GM19372 (cell line): Measurements from ENCODE around the gene FOXJ3.

Experiments used
- ATAC-seq: cut with Tn5 transposase; IDR thresholded peaks from one replicate; pipeline ENCODE4 v1.9.1; 2021; ENCODE audit warnings: mild to moderate bottlenecking, low read depth, moderate library complexity; ENCODE audit not compliant: unreplicated experiment

FOXJ3 gene

DNA sequence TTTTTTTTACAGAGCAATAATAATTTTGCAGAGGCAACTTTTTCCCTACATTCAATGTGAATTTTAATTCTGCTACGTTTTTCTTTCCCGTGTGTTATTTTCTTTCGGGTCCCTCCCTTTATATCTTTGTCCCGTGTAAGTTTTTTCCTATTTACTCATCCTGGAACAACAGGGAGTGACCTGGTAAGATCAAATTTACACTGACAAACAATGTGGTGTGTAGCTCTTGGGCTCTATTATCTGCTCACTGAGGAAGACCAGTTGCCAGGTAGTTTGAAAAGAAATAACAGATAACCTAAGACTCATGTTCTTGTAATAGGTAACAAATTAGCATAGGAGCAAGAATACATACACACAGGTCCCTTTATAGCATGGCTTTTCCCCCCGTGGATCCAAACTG is 136.8 kb downstream of the FOXJ3 start:
- no peak for ATAC-seq

DNA sequence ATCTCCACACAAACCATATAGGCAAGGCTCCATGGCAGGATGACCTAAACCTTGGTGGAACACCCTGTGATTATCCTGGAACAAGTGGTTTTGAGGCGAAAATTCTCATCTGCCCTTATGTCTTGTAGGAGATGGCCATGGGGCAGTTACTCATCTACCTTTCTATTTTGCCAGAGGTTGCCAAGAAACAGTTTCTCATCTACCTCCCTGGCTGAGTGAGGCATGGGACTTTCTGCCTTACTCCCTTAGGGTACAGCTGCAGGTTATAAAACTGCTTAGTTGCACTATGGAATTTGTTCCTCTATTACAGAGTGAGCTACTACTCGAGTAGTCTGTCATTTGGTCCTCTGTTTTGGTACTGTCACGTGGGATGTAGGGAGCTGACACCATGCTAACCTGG is 139.2 kb downstream of the FOXJ3 start:
- ATAC-seq = no peak

DNA sequence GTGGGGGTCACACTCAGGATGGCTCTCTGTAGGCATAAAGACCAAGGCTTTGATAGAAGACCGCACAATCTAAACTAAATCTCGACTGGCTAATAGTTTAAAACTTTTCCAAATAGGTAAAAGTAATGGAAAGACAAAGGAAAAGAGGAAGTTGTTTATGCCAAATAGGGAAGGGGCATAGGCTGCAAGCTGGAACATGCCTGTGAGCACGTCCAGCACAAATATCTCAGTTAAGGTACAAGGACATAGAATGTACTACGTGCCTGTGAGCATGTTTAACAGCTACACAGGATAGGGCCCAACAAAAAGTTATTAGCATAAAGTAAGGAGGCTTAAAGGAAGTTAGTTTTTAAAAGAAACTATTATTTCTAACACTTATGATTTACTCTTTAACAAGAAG is 142.9 kb downstream of the FOXJ3 start:
- ATAC-seq = no peak

DNA sequence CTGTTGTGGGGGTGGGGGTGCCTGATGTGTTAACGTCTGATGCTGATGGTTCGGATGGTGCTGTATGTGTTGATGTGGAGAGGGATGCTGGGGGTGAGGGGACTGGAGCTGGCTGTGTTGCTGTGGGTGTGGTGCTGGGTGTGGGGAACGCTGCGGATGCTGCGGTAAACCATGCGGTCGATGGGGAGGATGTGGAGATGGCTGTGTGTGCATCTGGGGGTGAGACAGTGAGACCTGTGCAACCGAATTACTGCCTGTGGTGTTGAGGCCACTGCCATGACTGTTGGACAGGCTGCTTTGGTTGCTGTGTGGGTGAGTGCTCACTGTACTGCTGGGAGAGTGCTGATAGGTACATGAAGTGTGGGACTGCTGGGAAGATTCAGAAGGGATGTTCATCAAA is 143.7 kb downstream of the FOXJ3 start:
- no peak for ATAC-seq

DNA sequence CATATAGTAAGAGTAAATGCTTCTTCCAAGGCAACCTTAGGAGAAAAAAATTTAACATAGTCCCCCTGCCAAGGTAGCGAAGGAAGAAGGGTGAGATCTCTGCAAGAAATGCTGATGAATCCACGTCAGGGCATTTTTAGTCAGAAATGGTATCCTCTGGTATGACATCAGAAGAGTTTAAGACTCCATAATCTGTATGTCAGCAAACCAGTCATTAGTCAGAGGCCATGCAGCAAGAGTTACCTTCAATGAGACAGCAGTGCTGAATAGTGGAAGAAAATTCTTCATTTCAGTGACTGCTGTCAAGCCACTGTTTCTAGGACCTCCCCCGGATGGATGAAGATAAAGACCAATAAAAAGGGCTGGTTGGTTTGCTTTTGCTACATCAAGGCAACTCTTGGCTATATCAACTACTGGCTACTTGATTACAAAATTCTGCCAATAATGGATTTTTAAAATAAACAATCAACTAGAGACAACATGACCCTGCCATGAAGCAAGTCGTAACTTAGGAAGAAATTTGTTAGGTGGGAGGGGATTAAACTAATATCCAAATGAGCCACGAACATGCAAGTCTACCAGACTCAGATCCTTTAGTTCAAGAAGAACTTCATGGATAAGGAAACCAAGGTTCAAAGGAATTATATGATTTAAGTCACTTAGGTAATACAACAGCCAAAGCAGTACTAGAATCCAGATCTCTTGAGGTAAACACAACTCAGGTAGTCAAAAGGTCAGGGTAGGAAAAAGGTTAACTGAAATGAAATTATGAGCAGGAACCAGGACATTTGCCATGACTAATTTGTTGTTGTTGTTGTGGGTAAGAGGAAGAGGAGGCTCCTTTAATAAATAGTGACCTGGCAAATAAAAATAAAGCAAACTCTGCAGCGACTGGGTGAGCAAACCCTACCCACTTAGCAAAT is 144.8 kb downstream of the FOXJ3 start:
- no peak for ATAC-seq

DNA sequence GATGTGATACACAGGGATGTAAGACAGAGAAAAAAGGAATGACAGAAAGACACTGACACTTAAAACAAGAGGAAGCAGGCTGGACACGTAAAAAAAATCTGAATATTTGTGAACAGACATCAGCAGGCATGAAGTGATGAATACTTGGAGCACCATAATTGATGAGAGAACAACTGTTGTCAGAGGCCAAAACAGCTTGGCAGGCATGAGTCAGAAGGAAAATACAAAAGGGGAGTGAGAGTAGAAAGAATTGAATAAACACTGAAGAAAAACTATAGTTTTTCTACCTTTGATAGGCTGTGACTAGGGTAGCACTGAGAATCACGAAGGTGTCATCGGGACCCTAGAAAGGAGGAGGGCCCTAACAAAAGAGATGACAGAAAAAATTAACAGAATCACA is 148.9 kb downstream of the FOXJ3 start:
- no peak for ATAC-seq

DNA sequence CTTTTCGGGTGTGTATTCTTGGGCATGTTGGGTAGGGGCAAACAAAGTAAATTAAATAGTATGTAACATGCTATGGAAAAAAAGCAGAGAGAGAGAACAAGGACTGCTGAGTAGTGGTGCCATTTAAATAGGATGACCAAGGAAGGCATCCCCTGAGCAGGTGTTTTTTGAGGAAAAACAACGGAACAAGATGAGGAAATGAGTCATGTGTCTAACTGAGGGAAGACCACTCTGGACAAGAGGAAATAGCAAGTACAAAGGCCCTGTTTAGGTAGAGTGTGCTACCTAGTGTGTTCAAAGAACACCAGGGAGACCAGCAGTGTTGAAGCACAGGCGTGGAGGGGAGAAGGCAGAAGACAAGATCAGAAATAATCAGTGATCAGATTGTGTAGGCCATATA is 150.4 kb downstream of the FOXJ3 start:
- no peak for ATAC-seq

DNA sequence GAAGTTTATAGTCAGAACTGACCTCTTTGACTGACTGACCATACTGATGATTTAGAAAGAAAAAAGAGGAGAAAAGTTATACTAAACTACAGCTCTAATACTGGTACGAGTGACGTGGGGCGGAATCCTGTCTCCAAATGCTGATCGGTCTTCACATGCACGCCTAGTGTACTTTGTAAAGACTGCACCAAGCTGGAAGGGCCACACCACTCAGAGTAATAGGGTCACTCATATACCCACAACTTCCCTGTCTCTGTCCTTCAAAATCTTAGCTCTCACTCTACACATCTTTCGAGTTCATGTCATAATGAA is 151.1 kb downstream of the FOXJ3 start:
- ATAC-seq = no peak

DNA sequence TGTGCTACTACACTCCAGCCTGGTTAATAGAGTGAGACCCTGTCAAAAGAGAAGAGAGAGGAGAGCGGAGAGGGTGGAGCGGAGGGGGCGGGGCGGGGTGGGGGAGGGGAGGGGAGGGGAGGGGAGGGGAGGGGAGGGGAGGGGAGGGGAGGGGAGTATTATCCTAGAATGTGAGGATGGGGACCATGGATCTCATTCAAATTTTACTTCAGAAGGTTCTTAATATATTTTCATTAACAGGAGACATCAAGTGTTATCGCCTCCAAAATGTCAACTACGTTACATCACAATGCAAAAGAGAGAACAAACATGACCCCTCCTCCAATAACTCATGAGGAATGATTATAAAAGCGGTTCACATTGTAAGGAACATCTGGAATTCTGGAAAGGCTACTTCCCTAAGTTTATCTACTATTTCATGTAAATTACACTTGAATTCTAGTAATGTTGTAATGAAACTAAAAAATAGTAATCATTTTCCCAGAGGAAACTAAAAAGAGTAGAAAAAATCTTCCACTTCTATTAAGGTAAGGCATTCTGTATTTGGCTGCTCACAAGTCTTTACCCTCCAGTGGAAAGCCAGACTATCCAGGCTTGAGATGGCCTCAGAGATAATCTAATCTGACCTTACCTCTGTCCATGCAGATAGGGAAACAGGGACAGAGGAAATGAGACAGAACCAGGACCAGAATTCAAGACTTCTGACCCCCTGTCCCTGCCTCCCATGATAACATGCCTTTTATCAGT is 151.7 kb downstream of the FOXJ3 start:
- ATAC-seq = no peak

DNA sequence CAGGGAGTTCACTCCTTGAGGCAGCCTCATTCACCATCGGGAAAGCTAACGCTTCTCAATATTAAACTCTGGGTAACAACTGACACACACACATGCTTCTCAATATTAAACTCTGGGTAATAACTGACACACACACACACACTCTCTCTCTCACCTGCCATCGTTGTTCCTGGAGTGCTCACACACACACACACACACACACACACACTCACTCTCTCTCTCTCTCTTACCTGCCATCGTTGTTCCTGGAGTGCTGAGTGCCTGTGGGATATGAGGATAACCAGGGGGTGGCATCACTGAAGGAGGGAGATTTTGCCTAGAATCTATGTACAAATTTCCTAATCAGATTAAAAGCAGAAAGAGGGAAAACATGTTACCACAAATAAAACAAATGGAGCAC is 153.3 kb downstream of the FOXJ3 start:
- no peak for ATAC-seq

DNA sequence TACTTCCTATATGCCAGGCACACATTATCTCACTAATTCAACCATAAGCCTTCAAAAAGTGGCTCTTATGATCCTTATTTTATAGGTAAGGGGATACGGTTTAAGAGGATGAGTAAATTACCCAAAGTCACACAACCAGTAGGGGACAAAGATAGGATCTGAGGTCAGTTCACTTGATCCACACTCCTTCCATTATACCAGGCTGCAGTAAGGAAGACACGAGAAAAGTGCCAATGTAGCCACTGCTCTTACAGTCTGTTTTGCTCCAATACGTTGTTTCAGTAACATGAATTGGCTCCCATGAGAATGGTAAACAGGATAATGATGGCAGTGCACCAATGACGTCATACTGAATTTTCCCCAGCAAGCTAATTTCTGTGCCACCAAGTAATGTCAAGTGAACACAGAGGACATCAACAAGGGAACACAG is 155.1 kb downstream of the FOXJ3 start:
- ATAC-seq = no peak

DNA sequence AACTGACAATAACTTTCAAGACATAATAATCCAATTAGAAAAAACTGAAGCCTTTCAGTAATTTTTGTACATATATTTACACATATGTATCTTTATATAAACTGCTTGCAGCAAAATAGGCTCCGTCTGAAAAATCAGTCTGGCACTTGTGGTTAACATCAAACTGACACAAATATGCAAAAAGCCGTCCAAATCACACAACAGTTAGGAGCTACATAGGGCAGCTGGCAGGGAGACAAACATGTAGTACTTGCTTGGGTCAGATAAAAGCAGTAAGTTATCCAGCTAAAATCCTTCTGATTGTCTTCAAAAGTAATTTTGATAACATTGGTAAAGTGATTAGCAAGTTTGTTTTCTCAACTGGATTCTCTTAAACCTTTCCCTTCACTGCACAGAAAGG is 155.8 kb downstream of the FOXJ3 start:
- ATAC-seq = no peak

DNA sequence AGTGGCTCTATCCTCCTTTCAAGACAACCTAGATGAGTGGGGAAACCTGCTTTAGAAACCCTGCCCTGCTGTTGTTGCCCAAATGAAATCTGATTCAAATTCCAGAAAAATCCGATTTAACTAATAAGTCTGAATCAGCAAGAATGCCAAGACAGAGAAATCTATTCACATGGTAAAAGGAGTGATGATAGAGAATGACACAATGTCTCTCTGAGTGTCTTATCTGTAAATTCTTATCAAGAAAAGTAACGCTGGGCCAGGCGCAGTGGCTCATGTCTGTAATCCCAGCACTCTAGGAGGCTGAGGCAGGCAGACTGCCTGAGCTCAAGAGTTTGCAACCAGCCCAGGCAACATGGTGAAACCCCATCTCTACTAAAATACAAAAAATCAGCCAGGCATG is 156.8 kb downstream of the FOXJ3 start:
- ATAC-seq = no peak

DNA sequence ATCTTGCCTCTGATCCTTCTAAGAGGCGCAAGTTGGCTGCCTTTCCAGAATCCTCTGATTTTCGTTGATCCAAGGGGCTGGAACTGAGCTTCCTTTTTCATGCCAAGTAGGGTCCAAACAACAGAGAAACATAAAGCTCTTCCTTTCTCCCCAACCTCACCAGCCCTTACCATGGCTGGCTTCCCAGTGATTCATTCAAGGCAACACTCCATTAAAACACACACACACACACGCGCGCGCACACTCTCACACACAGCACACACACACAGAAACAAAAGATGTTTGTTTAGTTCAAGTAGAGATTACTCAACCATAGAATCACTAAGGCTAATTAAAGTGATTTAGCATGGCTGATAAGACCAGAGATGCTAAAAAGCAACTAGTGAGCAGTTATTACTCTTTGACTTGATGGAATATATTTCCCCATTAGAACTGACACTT is 157.5 kb downstream of the FOXJ3 start:
- ATAC-seq = no peak

DNA sequence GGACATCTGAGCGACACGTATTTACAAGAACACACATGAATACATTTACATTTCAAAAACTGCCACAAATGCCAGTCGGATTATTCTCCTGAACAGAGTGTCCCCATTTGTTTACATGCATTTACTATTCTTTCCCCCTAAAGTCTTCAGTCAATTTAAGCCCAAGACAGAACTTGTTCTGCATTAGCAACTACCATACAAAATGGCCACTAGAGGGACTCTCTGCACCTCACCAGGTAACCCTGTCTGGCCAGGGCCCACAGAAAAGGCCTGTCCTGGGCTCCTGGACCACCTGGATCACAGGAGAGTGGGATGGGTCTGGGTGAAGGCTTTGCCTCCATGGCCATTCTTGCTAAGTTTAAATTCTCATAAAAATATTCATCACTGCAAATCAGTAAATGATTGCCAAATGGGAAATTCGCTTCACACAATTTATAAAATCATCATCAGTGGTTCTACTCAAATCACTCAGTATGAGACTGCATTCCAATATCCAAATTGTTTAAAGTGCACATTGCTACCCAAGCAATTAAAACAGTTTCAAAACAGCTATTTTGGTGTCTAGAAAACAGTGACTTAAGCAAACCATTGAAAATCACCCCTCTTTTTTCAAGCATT is 158.0 kb downstream of the FOXJ3 start:
- no peak for ATAC-seq

DNA sequence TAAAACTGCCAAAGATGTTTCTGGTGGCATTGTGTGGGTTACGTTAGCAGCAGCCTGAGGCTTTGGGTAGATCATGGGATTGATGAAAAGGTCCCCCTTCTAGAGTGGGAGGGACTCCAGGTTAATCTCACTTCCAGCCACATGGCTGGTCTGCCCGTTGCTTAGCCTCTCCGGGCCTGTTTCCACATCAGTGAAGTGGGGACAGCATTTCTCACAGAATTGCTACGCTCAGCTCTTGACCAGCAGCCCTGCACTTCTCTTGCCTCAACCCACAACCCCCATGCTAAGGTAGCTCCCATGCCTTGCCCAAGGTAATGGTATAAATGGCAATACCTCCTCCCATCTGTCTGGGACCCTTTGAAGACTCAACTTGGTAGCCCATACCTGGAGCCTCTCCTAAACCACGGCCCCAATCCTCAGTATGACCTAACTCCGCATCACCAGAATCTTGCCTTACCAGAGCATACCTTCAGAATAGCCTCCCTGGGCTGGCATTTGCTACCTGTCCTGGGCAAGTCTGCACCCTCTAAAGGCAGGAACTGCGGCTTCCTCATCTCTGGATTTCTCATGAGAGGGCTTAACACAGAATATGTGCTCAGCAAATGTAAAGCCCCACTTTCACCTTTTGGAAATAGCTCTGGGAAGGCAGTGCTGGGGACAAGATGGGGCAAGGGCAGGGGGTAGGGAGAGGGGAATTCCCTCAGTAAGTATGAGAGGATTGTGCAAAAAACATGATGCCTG is 159.6 kb downstream of the FOXJ3 start:
- no peak for ATAC-seq

DNA sequence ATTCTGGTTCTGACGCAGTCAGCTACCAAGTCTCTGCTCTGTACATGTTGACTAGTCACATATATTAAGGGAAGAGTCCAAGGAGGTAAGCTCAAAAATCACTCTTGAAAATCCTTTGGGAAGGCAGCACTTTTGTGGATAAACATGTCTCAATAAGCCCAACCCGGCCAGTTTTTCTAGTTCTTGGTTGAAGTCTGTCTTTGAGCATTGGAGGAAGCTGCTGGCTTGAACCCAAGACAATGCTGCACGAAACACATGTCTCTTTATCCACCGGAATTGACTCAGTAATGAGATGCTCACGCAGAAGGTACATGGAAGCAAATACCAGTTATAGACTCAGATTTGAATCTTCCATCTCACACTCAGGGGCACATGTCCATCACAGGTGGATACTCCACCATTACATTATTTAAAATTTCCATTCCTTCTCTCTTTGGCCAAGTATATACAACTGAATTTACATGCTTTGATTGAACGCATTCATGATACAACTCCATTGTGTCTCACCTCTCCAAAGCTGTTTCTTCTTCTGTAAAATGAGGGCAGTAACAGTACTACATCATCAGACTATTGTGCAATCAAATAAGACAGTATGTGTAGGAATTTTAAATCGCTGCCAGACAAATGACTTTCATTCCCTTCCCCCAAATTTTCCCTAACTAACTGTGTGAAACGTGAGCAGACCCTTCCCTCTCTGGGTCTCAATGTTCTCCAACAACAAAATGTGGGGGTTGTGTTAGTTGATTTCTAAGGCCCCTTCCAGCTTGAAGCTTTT is 160.9 kb downstream of the FOXJ3 start:
- ATAC-seq = no peak

DNA sequence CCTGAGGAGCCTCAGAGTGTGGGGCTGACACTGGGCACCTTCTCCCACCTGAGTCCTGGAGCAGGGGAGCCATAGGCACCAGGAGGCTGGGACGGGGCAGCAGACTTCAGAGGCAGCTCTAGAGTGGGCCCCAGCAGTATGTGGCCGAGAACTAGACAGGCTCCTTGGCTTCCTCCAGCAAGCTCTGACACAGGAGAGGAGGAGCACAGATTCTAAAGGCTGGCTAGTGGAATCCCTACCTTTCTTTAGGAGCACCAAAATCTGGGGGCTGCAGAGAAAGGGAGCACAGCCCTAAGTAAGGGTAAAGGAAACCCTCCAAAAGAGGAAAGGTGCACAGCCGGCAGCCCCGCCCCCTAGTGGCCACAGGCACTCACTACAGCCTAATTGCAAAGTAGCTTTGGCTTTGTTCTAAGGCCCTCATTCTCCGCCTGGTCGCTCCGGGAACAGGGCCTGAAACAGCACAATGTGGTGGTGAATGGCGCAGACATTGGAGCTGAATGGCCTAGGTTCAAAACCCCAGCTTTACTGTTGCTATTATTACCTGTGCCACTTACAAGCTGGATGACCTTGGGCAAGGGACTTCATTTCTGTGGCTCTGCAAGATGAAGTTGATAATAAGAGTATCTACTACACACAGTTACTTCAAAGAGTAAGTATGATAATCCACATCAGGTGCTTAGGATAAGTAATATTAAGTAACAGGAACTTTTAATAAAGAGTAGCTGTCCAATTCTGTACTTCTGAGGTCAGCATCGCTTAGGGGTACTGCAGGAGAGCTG is 161.7 kb downstream of the FOXJ3 start:
- ATAC-seq = no peak

DNA sequence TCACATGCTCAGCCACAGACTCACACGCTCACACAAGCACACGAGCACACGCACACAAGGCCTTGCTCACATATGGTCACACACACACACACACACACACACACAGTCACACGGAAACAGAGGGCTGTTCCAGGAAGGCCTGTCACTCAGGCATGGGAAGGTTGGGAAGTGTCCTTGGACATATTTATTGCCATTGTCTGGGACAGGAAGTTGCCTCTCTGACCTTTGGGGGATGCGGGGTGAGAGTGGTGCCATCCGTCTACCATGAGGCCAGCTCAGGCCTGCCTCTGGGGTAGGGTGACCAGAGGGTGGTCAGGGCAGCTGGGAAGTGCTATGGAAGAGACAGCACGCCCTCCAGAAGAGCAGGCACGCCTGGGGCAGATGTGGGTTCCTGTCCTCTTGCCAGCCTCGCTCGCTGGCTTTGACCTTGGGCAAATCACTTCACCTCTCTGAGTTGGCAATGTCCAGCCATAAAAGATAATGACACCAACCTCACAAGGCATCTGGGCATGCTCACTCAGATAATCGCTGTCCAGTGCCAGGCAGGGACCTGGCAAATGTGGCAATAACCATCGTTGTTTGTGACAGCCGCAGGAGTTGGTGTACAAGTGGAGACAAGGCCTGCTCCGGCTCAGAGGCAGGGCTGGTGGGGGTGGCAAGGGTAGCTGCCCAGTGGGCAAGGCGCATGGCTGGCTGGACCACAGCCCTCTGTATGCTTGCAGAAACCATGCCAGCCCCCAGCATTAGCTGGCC is 162.5 kb downstream of the FOXJ3 start:
- no peak for ATAC-seq
